Esophagus mucosa (tissue), 1 donor: ENCODE results near the gene PGK1. TPM values are rescaled to one million over a fixed set of nuclear protein-coding genes. Genes with fewer than 3 reads are reported as not detected.
"Not testable (repeated sequence)": the region's sequence is repeated elsewhere in the genome, so short reads cannot be mapped to it uniquely, and the experiment has no call there.

ENCODE experiments used
- ATAC-seq: fragments of 200-7000 bp; cut with Tn5 transposase; one replicate; pipeline ENCODE4 v1.9.1; 2020
- total RNA-seq: library from RNA; stranded (reverse); gene quantifications from one replicate; pipeline ENCODE4 v1.2.4, GENCODE V29; 2023
- donor health status: DM: yes; HTN: yes; CAD: no.

The PGK1 gene
- total RNA-seq, 1 donor from 2014 or later: 398 TPM

- no peak for ATAC-seq
Observed at GRCh38 chrX:78116365-78116764, 12.3 kb downstream of the PGK1 start.

GRCh38 chrX:78116766-78117165 lies 12.7 kb downstream of the PGK1 start:
- ATAC-seq: no peak

- no peak for ATAC-seq
Observed at GRCh38 chrX:78118628-78119027, 14.6 kb downstream of the PGK1 start.

GRCh38 chrX:78119521-78120227 lies 15.6 kb downstream of the PGK1 start:
- ATAC-seq: no peak

- peak; percentile 75 for ATAC-seq
Observed at GRCh38 chrX:78123190-78123589, 19.1 kb downstream of the PGK1 start.

GRCh38 chrX:78124307-78124706 lies 20.3 kb downstream of the PGK1 start:
- ATAC-seq: no peak

- no peak for ATAC-seq
Observed at GRCh38 chrX:78125148-78125547, 21.1 kb downstream of the PGK1 start.

- not testable (repeated sequence) for ATAC-seq
Observed at GRCh38 chrX:78125781-78126180, 21.7 kb downstream of the PGK1 start.

GRCh38 chrX:78129714-78130113 lies 25.7 kb downstream of the PGK1 start:
- ATAC-seq: no peak

- no peak for ATAC-seq
Observed at GRCh38 chrX:78130396-78130795, 26.3 kb downstream of the PGK1 start.

- no peak for ATAC-seq
Observed at GRCh38 chrX:78131117-78131516, 27.1 kb downstream of the PGK1 start.

- no peak for ATAC-seq
Observed at GRCh38 chrX:78133238-78133960, 29.4 kb downstream of the PGK1 start.

- peak; percentile 94 for ATAC-seq
Observed at GRCh38 chrX:78139160-78140123, 35.4 kb downstream of the PGK1 start, which contains the start of gene TAF9B. Gene TAF9B, minus strand, starts transcription at chrX:78139650. Its CDS starts 39 bp downstream, at chrX:78139611.

- no peak for ATAC-seq
Observed at GRCh38 chrX:78140206-78140605, 36.2 kb downstream of the PGK1 start.

GRCh38 chrX:78147002-78147540 lies 43.0 kb downstream of the PGK1 start:
- ATAC-seq: not testable (repeated sequence)

- ATAC-seq: not testable (repeated sequence)
Observed at GRCh38 chrX:78157373-78157772, 53.3 kb downstream of the PGK1 start.

GRCh38 chrX:78157846-78158245 lies 53.8 kb downstream of the PGK1 start:
- ATAC-seq: not testable (repeated sequence)

GRCh38 chrX:78160711-78161110 lies 56.7 kb downstream of the PGK1 start:
- not testable (repeated sequence) for ATAC-seq

- not testable (repeated sequence) for ATAC-seq
Observed at GRCh38 chrX:78163175-78163574, 59.1 kb downstream of the PGK1 start.

GRCh38 chrX:78165425-78165824 lies 61.4 kb downstream of the PGK1 start:
- ATAC-seq: no peak

- ATAC-seq: no peak
Observed at GRCh38 chrX:78168065-78168464, 64.0 kb downstream of the PGK1 start.
